Fibroblast of peridontal ligament (primary cell): ENCODE data around the gene ZNF865.

Experiments used
- DNase-seq: peaks from one replicate; pipeline ENCODE4 v3.0.0-alpha.2; 2010; ENCODE audit errors: extremely low read depth

The ZNF865 gene

DNA sequence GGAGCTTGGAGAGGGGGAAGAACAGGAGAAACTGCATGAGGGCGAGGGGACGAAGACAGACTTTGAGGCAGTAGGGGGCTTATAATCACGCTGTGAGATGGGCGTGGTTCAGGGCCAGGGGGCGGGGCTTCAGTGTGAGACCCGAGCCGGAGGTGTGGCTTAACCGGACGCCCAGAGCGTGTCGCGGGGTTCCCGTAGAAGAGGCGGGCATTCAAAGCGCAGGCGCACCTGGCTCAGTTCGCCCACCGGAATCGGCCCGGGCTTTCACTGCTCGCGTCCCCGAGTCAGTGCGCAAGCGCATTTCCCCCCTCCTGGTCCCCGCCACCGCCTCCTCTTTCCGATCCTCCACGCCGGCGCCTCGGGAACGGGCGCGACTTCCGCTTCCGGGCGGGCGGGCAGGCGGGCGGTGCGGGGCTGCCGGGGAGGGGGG is 225 bp upstream of the ZNF865 start:
- DNase-seq, result peak; percentile 95

DNA sequence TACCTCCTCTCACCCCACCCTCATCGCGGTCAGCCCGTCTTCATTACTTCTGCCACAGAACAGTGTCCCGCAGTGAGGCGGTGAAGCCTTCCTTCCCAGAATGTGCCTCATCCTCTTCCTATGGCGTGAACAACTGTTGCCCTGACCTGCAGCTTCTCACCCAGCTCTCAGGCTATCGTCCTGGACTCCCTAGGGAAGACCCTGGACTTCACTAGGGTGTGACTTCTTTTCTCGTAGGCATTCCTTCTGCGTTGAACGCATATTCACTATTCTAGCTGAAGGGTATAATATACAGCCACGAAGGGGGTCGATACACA is 982 bp downstream of the ZNF865 start:
- DNase-seq, result no peak

DNA sequence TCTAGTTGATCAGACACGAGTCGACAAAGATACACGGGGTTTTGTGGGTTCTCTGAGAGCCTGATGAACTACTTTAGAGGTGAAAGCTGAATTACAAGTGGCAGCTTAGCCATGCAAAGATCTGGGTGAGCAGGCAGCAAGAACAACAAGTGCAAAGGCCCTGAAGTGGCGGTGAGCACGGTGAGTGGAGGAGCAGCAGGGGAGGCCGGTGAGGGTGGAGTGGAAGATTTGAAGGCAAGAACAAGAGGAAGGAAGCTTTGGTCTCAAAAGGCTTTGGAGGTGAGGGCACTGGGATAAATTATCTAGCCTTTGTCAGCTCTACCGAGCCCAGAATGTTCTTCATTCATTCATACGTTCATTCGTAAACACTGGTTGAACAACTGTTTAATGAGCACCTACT is 1.4 kb downstream of the ZNF865 start:
- DNase-seq, result no peak

DNA sequence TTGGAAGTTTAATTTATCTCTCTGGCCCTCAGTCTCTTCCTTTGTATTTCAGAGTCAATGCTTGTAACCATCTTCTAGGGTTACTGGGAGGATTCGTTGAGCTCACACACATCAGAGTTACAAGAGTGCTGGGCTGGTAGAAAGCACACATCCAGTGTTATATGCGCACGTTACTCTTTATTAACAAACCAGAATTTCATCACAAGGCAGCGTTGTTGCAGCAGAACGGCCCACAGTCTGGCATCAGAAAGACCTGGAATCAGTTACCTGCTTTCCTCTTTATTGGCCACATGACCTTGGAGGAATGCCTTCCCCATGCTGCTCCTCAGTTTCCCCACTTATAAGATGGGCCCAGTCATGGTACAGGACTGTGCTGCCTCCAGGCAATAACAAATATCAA is 3.9 kb downstream of the ZNF865 start:
- DNase-seq, result no peak

DNA sequence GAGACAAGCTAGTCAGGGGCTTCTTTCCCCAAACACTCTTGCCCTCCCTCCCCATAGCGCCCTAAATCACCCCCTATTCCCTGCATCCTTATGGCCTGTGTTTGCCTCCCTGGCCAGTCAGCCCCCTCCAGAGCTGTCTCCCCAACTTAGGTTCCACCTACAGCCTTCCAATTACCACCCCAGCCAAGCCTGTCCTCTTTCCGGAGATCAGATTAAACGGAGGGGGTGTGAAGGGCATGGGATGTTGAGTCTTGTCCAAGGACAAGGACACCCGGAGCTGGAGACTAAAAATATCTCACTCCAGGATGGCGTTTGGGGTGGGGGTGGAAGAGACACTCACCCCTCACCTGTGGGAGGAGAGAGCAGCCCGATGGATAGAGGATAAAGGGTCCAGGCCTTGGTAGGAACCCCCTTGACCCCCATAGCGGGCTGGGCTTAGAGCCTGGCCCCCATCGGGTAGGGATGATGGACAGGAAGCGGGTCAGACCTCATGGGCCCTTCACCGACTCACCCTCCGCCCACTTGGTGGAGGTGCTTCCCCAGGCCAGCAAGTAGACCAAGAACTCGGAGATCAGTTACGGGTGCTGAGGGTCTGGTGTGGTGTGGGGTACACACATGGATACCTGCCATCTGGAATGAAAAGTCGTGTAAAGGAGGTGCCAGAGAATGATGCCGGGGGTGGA is 6.0 kb downstream of the ZNF865 start:
- no peak for DNase-seq

DNA sequence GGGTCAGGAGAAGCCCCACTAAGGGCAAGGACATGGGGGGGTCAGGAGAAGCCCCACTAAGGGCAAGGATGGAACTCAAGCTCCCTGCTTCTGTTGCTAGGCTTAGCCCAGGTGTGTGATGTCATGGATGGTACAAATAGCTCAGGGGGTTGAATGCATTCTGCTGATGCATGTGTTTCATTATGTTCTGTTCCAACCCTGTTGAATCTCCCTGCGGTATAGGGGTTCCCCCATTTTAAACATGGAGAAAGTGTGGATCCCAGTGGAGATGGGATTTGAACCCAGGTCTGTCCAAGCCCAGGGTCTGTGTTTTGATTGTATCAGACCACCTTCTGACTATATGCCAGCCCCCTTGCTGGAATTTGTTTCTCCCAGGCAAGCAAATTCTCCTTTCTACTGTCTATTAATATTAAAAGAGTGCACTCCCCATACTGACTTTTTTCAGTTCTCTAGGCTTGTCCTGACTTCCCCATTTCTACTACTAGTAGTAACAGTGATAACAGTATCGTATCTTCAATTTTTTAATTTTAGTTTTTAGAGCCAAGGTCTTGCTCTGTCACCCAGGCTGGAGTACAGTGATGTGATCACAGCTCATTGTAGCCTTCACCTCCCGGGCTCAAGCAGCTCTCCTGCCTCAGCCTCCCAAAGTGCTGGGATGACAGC is 6.7 kb downstream of the ZNF865 start:
- no peak for DNase-seq

DNA sequence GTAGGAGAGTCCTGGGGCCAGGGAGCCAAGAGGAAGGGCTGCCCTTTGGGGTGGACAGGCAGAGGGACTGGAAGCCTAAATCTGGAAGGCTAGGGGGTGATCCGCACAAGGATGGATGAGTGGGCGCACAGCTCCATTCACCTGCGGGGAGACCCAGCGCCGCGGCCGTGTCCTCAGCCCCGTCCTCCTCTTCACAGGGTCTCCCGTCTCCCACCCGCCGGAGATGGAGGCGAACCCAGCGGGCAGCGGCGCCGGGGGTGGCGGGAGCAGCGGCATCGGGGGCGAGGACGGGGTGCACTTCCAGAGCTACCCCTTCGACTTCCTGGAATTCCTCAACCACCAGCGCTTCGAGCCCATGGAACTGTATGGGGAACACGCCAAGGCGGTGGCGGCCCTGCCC is 7.9 kb downstream of the ZNF865 start:
- no peak for DNase-seq

DNA sequence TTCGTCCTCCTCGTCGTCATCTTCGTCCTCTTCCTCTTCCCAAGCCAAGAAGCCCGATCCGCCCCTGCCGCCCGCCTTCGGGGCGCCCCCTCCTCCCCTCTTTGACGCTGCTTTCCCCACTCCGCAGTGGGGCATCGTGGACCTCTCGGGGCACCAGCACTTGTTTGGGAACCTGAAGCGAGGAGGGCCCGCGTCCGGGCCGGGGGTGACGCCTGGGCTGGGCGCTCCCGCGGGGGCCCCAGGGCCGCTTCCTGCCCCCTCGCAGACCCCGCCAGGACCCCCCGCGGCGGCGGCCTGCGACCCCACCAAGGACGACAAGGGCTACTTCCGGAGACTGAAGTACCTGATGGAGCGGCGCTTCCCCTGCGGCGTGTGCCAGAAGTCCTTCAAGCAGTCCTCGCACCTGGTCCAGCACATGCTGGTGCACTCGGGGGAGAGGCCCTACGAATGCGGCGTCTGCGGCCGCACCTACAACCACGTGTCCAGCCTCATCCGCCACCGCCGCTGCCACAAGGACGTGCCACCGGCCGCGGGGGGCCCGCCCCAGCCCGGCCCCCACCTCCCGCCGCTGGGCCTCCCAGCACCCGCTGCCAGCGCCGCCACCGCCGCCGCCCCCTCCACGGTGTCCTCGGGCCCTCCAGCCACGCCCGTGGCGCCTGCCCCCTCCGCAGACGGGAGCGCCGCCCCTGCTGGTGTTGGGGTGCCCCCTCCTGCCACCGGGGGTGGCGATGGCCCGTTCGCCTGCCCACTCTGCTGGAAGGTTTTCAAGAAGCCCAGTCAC is 8.7 kb downstream of the ZNF865 start:
- DNase-seq, result no peak

DNA sequence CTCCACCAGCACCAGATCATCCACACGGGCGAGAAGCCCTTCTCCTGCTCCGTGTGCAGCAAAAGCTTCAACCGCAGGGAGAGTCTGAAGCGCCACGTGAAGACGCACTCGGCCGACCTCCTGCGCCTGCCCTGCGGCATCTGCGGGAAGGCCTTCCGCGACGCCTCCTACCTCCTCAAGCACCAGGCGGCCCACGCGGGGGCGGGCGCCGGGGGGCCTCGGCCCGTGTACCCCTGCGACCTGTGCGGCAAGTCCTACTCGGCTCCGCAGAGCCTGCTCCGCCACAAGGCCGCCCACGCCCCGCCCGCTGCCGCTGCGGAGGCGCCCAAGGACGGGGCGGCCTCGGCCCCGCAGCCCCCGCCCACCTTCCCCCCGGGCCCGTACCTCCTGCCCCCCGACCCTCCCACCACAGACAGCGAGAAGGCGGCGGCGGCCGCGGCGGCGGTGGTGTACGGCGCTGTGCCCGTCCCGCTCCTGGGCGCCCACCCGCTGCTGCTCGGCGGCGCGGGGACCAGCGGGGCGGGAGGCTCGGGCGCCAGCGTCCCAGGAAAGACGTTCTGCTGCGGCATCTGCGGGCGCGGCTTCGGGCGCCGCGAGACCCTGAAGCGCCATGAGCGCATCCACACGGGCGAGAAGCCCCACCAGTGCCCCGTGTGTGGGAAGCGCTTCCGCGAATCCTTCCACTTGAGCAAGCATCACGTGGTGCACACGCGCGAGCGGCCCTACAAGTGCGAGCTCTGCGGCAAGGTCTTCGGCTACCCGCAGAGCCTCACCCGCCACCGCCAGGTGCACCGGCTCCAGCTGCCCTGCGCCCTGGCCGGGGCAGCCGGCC is 9.5 kb downstream of the ZNF865 start:
- no peak for DNase-seq

DNA sequence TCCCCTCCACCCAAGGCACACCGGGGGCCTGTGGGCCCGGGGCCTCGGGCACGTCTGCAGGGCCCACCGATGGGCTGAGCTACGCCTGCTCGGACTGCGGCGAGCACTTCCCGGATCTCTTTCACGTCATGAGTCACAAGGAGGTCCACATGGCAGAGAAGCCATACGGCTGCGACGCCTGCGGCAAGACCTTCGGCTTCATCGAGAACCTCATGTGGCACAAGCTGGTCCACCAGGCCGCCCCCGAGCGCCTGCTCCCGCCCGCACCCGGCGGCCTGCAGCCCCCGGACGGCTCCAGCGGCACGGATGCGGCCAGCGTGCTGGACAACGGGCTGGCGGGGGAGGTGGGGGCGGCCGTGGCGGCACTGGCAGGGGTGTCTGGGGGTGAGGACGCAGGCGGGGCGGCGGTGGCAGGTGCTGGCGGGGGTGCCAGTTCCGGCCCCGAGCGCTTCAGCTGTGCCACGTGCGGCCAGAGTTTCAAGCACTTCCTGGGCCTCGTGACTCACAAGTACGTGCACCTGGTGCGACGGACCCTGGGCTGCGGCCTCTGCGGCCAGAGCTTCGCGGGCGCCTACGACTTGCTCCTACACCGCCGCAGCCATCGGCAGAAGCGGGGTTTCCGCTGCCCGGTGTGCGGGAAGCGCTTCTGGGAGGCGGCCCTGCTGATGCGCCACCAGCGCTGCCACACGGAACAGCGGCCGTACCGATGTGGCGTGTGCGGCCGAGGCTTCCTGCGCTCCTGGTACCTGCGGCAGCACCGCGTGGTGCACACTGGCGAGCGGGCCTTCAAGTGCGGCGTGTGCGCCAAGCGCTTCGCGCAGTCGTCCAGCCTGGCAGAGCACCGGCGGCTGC is 10.3 kb downstream of the ZNF865 start:
- no peak for DNase-seq

DNA sequence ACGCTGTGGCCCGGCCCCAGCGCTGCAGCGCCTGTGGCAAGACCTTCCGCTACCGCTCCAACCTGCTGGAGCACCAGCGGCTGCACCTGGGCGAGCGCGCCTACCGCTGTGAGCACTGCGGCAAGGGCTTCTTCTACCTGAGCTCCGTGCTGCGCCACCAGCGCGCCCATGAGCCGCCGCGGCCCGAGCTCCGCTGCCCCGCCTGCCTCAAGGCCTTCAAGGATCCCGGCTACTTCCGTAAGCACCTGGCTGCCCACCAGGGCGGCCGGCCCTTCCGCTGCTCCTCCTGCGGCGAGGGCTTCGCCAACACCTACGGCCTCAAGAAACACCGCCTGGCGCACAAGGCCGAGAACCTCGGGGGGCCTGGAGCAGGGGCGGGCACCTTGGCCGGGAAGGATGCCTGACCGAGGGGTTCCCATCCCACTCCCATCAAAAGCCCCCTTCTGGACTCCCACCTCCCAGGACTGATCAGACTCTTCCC is 11.0 kb downstream of the ZNF865 start:
- no peak for DNase-seq

DNA sequence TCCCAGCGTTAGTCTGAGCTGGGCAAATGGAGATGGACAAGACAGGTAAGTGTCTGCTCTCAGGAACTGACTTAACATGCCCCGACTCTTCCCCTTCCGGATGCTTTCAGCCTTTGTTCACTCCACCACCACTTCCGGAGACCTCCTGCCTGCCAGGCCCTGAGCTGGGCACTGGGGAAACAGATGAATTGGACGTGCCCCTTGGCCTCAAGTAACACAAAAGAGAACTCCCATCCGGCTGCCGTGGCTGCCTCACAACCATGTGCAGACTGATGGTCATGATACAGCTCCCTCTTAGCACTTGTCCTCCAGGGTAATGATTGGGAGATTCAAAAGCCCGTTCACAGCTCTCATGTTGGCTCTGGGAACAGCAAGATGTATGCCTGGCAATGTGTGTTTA is 12.0 kb downstream of the ZNF865 start:
- no peak for DNase-seq

DNA sequence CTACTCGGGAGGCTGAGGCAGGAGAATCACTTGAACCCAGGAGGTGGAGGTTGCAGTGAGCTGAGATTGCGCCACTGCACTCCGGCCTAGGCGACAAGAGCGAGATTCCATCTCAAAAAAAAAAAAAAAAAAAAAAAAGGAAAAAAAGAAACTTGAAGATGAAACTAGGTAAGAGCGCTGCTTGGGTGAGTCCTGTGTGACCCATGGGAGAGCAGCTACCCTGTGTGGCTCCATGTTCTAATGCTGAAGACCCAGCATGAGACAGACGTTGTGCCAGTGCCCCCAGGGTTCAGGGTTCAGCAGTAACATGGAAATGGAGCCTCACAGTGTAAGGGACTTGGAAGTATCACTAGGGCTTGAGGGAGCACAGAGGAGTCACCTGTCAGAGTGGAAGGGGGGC is 13.0 kb downstream of the ZNF865 start:
- DNase-seq, result no peak

DNA sequence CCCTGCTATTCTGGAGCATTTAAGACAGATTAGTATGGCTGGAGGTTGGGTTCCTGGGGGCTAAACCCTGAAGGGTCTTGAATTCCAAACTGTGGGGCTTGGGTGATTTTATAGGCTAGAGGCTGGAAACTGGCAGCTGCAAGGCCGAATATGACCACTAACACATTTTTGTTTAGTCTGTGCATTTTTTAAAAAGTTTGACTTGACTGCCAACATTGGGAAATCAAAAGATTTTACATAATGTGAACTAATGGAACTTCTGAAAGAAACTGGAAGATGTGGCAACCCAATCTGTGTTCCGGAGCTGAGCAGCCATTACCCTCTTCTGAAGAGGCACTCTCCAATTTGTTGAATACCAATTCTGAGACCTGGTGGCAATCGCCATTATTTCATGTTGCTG is 13.8 kb downstream of the ZNF865 start:
- DNase-seq, result peak; percentile 82

DNA sequence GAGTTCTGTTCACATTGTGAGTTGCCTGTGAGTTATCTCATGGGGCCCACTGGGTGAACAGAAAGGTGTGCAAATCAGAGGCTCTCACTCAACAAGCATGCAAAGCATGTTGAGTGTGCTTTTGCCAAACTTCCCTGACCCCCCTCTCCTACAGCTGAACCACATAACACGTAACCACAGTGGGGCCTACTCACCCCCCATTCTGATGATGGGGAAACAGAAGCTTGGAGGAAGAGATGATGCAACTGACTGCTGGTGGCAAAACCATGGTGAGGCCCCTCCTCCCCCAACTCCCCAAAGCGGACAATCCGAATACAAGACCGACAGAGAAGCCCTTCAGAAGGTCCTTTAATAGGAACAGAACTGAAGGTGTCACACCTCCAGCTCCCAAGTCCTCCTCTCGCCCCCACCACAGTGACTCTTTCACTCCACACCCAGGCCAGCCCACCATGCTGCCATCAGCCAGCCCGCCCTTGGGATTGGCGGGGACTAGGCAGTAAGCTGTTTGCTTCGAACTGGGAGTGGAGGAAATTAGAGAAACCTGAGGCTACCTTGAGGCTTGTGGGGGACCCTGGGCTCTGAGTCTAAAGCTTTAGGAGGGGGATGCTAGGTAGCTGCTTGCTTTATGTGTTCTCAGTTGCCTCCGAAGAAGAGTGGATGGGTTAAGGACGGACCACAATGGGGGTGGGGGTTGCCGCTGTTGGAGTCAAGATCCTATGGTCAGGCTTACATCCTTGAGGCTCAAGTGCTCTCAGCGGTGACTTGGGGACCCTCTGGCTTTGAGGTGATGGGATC is 15.2 kb downstream of the ZNF865 start:
- no peak for DNase-seq

DNA sequence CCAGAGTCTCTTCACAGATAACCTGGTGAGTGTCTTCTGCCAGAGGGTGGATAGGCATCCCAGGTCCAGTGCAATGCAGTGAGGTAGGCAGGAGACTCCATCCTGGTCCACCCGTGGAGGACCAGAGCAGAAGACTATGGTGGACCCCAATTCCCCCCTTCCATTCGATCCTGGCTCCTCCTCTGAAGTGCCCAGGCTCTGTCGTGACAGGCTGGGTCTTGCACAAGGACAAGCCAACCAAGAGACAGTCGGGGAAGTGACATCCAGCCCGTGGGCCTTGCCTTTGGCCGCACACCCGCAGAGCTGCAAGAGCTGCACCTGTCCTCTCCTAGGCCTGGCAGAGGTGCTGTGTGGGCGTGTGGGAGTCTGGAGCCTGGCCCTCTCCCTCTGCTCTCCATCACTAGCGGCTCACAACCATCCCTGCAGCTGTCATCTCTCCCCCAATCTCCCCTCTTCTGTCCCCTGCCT is 15.8 kb downstream of the ZNF865 start:
- no peak for DNase-seq

DNA sequence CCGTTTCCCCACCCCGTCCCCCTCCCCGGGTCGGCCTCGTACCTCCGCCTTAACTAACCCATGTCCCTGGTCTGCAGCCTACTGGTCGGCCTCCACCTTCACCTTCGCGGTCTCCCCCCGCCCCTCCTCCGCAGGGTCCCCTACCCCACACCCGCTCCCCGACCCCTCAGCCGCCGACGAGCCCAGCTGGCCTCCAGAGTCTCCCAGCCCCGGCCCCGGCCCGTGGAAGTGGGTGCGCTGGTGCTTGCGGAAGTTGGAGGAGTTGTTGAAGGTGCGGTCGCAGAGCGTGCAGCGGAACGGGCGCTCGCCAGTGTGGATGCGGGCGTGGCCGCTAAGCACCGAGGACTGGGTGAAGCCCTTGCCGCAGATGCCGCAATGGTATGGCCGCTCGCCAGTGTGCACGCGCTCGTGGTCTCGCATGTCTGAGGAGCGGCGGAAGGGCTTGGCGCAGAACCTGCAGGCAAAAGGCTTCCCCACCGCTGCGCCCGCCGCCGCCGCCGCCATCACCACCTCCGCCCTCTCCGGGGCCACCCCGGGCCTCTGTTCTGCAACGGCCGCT is 16.3 kb downstream of the ZNF865 start:
- DNase-seq, result no peak

DNA sequence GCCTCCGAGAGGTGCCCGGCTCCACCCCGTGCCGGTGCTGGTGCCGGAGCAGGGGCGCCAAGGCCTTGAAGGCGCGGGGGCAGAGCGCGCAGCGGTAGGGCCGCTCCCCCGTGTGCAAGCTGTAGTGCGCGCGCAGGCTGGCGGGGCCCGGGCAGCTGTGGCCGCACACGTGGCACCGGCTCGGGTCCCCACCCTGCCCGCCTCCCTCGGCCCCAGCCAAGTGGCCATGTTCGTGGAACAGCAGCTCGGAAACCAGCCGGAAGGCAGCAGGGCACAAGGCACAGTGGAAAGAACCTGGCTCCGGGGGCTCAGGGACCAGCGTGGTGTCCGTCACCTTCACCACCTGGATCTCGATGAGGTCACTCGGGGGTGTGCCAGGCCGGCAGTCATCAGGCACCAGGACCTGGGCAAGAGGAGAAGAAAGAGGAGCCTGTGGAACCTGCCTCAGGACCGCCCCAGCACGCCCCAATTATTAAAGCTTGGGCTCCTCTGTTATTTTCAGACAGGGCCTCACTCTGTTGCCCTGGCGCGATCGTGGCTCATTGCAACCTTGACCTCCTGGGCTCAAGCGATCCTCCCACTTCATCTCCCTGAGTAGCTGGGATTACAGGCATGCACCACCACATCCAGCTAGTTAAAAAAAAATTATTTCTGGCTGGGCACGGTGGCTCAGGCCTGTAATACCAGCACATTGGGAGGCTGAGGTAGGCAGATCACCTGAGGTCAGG is 17.0 kb downstream of the ZNF865 start:
- no peak for DNase-seq

DNA sequence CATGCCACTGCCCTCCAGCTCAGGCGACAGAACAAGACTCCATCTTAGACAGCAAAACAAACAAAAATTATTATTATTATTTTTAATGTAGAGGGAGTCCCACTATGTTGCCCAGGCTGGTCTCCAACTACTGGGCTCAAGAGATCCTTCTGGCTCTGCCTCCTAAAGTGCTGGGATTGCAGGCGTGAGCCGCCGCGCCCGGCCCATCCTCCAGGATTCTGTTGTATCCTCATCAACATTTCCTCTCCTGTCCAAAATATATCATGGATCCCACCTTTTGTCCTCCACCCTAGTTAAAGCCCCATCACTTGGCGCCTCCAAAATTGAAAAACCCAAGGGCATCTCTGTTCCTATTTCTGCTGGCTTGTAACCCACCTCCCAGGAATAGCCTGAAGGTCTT is 17.7 kb downstream of the ZNF865 start:
- no peak for DNase-seq
